GM20431 (cell line): ENCODE data around the gene BCAP31.
"Not testable (repeated sequence)": the region's sequence is repeated elsewhere in the genome, so short reads cannot be mapped to it uniquely, and the experiment has no call there.

Experiments
- in situ Hi-C: fragments of 300-500 bp; cut with MseI, MboI; formaldehyde crosslinking; loops from one replicate; pipeline ENCODE4 v1.15.0; 2020; ENCODE audit warnings: low sequenced_read_pairs; ENCODE audit not compliant: unreplicated experiment

BCAP31 gene

DNA sequence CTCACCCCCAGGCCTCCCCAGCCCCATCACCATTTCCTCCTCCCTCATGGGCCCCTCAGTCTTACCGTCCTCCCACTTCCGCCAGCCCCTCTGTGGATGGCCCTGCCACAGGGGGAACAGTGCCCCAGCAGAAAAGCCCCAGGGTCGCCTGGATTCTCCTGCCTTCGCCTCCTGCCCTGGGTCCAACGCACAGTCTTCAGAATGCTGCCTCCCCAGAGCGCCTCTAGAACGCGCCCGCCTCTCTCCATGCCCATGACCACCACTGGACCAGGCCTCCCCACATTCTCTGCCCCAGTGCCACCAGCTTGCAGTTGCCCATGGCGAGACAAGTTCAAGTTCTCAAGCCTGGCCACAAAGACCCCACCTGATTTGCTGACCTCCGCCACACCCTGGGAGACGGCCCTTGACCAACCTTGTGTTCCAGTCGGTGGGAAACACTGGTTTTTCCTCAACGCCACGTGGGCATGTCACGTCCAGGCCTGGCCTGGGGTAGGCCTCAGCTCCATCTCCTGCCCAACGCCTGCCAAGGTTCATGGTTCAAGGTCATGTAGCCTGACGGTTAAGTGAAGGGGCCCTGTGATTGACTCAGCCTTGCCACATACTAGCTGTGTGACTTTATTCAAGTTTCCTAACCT lies 39.2 kb upstream of the BCAP31 start:
- in situ Hi-C loops, result no loop called here

DNA sequence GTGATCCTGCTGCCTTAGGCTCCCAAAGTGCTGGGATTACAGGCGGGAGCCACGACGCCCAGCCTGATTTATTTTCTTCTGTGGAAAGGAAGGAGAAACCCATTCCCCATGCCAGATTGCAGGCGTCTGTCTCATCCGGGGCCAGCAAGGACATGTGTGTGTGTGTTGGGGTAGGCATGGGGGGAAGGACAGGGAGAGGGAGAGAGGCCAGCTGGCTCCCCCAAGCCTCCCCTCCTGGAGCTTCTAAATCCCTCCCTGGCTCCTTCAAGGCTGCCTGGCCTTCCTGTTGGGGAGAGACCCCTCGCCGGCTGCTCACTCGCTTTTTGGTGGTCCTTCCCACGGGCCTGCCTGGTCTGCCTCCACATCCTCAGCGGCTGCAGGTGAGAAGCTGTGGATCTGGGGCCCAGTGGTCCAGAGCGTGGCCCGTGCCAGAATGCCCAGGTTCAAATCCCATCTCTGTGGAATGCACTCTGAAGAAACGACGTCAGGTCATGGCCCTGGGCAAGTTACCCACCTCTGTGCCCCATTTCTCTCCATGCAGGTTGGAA lies 38.5 kb upstream of the BCAP31 start:
- in situ Hi-C loops, result no loop called here

DNA sequence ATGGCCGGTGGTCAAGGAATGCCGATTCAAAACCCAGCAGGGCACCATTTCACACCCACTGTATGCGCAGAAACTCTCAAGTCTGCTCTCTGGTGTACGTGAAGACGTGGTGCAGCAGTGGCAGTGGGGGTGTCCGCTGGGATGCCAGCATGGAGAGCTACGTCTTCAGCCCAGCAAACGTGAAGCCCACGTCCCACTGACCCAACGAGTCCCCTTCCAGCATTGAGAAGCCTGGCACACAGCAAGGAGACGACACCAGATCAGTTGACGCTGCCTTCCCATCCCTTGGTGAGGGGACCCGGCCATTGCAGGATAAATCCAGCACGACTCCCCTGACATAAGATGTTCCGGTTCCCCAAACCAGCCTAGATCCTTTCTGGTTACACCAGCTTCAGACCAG lies 37.7 kb upstream of the BCAP31 start:
- in situ Hi-C loops, result no loop called here

DNA sequence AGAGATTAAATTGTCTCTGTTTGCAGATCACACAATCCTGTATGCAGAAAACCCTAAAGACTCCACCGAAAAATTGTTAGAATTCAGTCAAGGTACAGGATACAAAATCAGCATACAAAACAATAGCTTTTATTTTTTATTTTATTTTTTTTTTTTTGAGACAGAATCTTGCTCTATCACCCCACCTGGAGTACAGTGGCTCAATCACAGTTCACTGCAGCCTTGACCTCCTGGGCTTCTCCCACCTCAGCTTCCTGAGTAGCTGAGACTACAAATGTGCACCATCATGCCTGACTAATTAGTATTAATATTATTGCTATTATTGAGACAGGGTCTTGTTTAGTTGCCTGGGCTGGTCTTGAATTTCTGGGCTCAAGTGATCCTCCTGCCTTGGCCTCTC lies 30.9 kb upstream of the BCAP31 start:
- in situ Hi-C loops, result no loop called here

GRCh38 chrX:153750127-153750774 lies 26.1 kb upstream of the BCAP31 start:
- in situ Hi-C loops, result no loop called here

DNA sequence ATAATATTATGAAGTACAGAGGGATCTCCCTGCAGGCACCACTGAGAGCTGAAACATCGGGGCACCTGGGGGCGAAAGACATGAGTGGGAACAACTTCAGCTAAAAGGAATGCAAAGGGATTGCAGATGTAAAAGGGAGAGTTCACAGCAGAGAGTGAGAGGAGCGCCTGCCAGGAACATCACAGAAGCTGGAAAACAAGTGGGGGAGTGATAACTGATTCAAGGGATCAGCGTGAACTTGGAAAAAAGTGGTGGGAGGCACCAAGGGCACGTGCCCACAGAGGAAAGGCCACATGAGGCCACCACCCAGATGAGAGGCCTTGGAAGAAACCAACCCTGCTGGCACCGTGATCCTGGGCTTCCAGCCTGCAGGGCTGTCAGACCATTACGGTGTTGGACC lies 24.8 kb upstream of the BCAP31 start:
- in situ Hi-C loops, result not testable (repeated sequence)

DNA sequence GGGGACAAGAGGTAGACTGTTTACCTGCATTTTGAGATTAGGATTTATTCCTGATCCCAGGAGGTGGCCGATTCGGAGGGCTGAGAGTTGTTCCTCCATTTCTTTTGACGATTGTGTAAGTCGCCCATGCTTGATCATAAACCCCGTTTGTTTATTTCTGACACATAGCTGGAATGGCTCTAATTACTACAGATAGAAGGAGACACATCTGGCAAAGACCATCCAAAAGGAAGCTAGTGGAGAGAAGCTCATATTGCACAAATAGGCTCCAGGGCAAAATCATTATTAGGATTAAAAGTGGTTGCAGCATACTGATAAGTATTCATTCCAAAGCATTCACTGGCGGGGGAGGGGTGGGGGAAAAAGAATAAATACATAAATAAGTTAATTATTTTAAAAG lies 22.8 kb upstream of the BCAP31 start:
- in situ Hi-C loops, result not testable (repeated sequence)

- in situ Hi-C loops, result no loop called here
Observed at GRCh38 chrX:153746359-153746758, 22.2 kb upstream of the BCAP31 start.

GRCh38 chrX:153745067-153745433 lies 20.9 kb upstream of the BCAP31 start:
- in situ Hi-C loops, result not testable (repeated sequence)

DNA sequence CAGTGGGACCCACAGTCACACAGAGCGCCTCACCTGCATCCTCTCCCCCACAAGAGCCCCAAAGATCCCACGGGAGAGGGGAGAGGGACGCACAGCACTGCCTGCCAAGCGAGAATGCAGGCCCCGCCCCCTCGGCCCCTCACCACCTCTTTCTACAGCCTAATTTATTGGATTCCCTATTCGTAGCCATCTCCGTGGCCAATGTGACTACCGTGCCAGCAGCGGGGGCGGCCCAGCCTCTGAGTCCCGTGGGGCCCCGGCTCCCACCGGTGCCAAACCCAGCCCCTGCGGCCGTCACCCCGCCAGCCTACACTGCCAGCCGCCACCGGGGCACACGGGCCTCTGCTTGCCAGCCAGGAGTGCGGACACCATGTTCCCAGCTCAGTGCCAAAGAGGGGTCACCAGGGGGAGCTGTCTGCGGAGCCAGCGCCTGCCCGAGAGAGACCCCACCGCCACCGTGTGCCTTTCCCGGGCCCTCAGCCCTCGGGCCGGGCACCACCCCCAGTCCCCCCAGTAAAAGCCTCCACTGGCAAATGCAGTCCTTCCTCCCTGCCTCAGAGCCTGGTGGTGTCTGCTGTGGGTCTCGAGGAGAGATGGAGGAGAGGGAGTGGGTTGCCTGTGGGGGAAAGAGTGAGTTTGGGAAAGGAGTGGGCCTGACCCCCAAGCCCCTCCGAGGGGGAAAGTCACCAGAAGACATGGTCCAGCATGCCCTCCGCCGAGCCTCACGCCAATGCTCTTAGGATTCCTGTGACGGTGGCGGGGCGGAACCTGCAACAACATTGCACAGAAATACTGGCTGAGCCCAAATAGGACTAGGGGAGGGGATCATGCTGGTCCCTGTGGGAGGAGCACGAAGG lies 20.3 kb upstream of the BCAP31 start:
- in situ Hi-C loops, result no loop called here

- in situ Hi-C loops, result not testable (repeated sequence)
Observed at GRCh38 chrX:153743468-153744209, 19.5 kb upstream of the BCAP31 start.

DNA sequence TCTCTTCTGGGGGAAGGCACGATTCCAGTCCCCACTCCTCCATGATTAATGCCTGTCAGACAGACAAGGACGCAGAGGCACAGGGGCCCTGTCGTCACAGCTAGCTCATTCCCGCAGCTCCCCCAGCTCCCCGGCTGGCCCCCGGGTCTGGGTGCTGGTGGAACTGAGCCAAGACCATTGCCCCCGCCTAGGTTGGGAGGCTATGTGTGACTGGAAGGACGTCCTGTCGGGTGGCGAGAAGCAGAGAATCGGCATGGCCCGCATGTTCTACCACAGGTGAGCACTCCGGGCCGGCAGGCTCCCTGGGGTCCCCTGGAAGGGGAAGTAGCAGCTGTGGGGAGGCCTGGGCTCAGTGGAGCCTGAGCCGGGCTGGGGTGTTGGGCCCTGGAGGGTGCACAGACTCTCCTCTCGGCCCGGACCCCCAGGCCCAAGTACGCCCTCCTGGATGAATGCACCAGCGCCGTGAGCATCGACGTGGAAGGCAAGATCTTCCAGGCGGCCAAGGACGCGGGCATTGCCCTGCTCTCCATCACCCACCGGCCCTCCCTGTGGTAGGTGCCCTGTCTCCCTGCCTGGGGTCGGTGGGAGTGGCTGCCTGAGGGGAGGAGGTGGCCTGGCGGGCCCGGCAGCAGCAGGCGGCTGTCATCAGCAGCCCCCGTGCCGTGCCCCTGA lies 18.7 kb upstream of the BCAP31 start:
- in situ Hi-C loops, result not testable (repeated sequence)

DNA sequence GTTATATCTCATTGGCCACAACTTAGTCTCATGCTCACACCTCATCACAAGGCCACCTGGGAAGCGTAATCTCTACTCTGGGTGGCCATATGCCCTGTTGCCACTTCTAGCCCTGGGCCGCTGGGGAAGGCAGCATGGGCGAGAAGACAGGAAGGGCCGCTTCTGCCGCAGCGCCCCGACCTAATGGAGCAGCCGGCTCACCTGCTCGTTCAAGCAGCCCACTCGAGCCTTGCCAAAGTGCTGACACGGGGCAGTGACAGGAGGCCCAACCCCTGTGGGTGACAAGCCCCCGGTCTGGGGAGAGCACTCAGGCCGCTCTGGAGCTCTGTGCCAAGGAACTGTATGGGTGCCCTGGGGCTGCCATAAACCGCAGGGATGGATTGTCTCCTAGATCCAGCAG lies 17.9 kb upstream of the BCAP31 start:
- in situ Hi-C loops, result not testable (repeated sequence)

DNA sequence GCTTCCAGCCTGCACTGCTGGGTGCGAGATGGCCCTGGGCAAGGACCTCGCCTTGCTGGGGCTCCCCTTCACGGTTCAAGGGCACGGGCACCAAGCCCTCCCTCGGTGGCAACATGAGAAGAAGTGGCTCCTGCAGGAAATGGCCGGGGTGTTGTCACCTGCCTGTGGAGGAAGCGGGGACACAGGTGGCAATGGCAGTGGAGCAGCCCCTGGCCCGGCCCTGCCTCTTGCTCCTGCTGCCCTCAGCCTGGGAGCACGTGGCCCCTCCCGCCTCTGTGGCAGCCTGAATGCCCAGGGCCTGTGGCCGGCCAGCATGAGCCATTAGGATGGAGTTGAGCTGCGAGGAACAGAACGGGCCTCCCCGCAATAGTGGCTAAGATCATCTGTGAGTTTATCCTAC lies 17.3 kb upstream of the BCAP31 start:
- in situ Hi-C loops, result no loop called here

DNA sequence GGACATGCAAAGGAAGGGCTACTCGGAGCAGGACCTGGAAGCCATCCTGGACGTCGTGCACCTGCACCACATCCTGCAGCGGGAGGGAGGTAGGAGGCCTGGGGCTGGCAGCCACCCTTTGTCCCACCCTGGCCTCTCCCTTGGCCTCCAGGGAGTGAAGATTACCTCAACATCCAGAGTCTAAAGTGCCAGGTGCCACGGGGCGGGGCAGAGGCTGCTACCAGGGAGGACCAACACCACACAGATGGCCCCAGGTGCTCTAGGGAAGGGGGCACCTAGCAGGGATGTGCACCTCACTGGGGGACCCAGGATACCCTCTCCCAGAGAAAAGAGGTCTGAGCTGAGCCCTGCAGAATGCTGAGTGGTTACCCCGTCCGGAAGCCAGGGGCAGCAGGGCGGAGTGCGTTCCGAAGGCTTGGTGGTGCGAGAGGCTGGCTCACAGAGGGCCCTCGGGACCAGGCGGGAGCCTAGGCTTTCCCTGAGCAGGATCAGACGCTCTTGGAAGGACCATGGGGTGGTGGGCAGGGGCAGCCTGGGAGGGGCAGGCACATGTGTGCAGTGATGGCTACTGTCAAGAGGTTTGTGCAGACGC lies 16.5 kb upstream of the BCAP31 start:
- in situ Hi-C loops, result no loop called here

DNA sequence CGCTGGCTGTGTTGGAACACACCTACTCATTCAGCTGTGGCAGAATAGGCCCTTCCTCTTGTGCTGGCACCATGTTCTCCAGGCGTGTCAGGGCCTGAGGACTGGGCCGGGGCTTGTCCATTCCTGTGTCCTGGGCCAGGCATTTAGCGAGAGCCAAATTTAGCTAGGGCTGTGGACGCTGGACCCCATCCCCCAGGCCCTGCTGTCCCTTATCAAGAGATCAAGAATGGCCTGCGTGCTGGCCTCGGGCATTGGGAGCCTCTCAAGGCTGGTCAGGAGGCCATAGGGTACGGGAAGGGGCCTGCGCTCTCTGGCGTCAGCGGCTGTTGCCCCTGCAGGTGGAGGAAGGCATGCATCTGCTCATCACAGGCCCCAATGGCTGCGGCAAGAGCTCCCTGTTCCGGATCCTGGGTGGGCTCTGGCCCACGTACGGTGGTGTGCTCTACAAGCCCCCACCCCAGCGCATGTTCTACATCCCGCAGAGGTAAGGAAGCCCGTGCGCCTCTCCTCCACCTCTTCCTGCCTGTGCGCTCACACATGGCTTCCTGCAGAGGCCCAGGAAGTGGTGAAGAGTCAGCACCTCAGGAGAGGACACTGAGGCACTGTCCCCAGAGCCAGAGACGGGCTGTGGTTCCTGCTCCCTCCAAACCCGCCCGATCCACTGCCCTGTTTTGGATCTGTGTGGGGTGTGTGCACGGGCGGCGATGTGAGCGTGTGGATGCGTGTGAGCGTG lies 15.7 kb upstream of the BCAP31 start:
- in situ Hi-C loops, result no loop called here

GRCh38 chrX:153738056-153738605 lies 13.9 kb upstream of the BCAP31 start:
- in situ Hi-C loops, result no loop called here

DNA sequence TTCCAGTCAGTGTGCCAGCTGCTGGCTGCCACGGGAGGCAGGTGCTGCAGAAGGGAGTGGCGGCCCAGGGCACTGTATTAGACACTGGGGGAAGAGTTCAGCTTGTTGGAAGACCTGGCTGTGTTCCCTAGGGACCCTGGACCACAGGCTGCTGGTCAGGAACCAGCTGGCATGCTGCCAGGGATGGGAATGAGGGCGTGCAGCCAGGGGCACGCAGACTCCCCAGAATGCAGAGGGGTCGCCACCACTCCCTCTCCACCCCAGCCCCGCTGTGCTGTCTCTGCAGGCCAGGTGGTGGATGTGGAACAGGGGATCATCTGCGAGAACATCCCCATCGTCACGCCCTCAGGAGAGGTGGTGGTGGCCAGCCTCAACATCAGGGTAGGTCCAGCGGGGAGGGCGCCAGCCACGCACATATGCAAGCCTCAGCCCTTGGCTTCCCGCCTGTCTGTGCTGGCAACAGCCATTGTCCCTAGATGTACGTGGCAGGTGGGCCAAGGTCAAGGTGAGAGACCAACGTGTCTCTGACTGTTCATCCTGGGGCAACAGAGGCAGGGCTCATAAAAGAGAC lies 12.8 kb upstream of the BCAP31 start:
- in situ Hi-C loops, result no loop called here
